HG02970 (cell line): ENCODE results near the gene CACNG3.
"Not testable (repeated sequence)": the region's sequence is repeated elsewhere in the genome, so short reads cannot be mapped to it uniquely, and the experiment has no call there.

Experiments used
- ATAC-seq: cut with Tn5 transposase; IDR thresholded peaks from one replicate; pipeline ENCODE4 v1.9.1; 2021; ENCODE audit warnings: mild to moderate bottlenecking, moderate library complexity, moderate number of reproducible peaks; ENCODE audit not compliant: unreplicated experiment, low FRiP score

Gene CACNG3

GRCh38 chr16:24275413-24275812, 19.3 kb downstream of the CACNG3 start:
- no peak for ATAC-seq

GRCh38 chr16:24279982-24280515, 23.9 kb downstream of the CACNG3 start:
- no peak for ATAC-seq

GRCh38 chr16:24281466-24281865, 25.3 kb downstream of the CACNG3 start:
- no peak for ATAC-seq

- ATAC-seq: no peak
These were observed 26.0 kb downstream of the CACNG3 start for GRCh38 chr16:24282141-24282540.

GRCh38 chr16:24286741-24287405, 30.7 kb downstream of the CACNG3 start:
- no peak for ATAC-seq

GRCh38 chr16:24288516-24288915, 32.4 kb downstream of the CACNG3 start:
- ATAC-seq: no peak

- no peak for ATAC-seq
These were observed 33.1 kb downstream of the CACNG3 start for GRCh38 chr16:24289166-24289700.

GRCh38 chr16:24291932-24292331, 35.8 kb downstream of the CACNG3 start:
- no peak for ATAC-seq

GRCh38 chr16:24294131-24294530, 38.0 kb downstream of the CACNG3 start:
- no peak for ATAC-seq

GRCh38 chr16:24297375-24297774, 41.2 kb downstream of the CACNG3 start:
- no peak for ATAC-seq

GRCh38 chr16:24298548-24299167, 42.5 kb downstream of the CACNG3 start:
- ATAC-seq: no peak

- ATAC-seq: not testable (repeated sequence)
These were observed 44.6 kb downstream of the CACNG3 start for GRCh38 chr16:24300750-24301149.

- ATAC-seq: no peak
These were observed 46.5 kb downstream of the CACNG3 start for GRCh38 chr16:24302636-24303035.

- no peak for ATAC-seq
These were observed 52.1 kb downstream of the CACNG3 start for GRCh38 chr16:24308200-24308599.

- ATAC-seq: no peak
These were observed 53.4 kb downstream of the CACNG3 start for GRCh38 chr16:24309258-24310142.

GRCh38 chr16:24315343-24315742, 59.2 kb downstream of the CACNG3 start:
- ATAC-seq: no peak

- no peak for ATAC-seq
These were observed 62.5 kb downstream of the CACNG3 start for GRCh38 chr16:24318680-24319079.

- no peak for ATAC-seq
These were observed 63.1 kb downstream of the CACNG3 start for GRCh38 chr16:24319126-24319814.

- ATAC-seq: no peak
These were observed 66.0 kb downstream of the CACNG3 start for GRCh38 chr16:24322106-24322505.

GRCh38 chr16:24324421-24324820, 68.3 kb downstream of the CACNG3 start:
- ATAC-seq: no peak
